Neural cell (in vitro differentiated cells): ENCODE measurements around the gene RRBP1.

Experiments
- CTCF ChIP-seq: fragments of 450-650 bp; IDR thresholded peaks from 2 replicates; pipeline ENCODE4 v1.5.1; 2014; ENCODE audit warnings: antibody characterized with exemption, mild to moderate bottlenecking, moderate library complexity; ENCODE audit not compliant: poor library complexity, severe bottlenecking
- EP300 ChIP-seq: fragments of 450-650 bp; conservative IDR thresholded peaks from 2 replicates; pipeline ENCODE4 v1.6.1; 2014; ENCODE audit warnings: antibody characterized with exemption, mild to moderate bottlenecking, moderate library complexity; ENCODE audit not compliant: poor library complexity, severe bottlenecking
- EZH2 ChIP-seq: fragments of 200-600, 300-800 bp; shearing (Covaris generic), sonication (generic); IDR thresholded peaks from 2 replicates; pipeline ENCODE4 v1.6.1; 2014; ENCODE audit warnings: antibody characterized with exemption, low read length, borderline replicate concordance, mild to moderate bottlenecking; ENCODE audit not compliant: insufficient read depth, poor library complexity, severe bottlenecking
- MXI1 ChIP-seq: fragments of 450-650 bp; conservative IDR thresholded peaks from 2 replicates; pipeline ENCODE4 v1.6.1; 2014; ENCODE audit warnings: antibody characterized with exemption, mild to moderate bottlenecking; ENCODE audit not compliant: poor library complexity, severe bottlenecking
- POLR2AphosphoS5 ChIP-seq: IDR thresholded peaks from 2 replicates; pipeline ENCODE4 v1.6.1; 2012
- RAD21 ChIP-seq: fragments of 450-650 bp; conservative IDR thresholded peaks from 2 replicates; pipeline ENCODE4 v1.6.1; 2014; ENCODE audit warnings: antibody characterized with exemption, mild to moderate bottlenecking, moderate library complexity
- REST ChIP-seq: IDR thresholded peaks from 2 replicates; pipeline ENCODE4 v1.6.1; 2012; ENCODE audit warnings: borderline replicate concordance
- SMC3 ChIP-seq: fragments of 450-650 bp; conservative IDR thresholded peaks from 2 replicates; pipeline ENCODE4 v1.6.1; 2014; ENCODE audit warnings: antibody characterized with exemption, mild to moderate bottlenecking, moderate library complexity; ENCODE audit not compliant: poor library complexity
- TAF1 ChIP-seq: IDR thresholded peaks from 2 replicates; pipeline ENCODE4 v1.6.1; 2012; ENCODE audit warnings: low read depth

- TF ChIP-seq SMC3 (no peak), CTCF (no peak), POLR2AphosphoS5 (no peak), EZH2 (no peak), REST (no peak), EP300 (no peak), RAD21 (no peak), MXI1 (no peak), TAF1 (no peak)
Observed at GRCh38 chr20:17571153-17571527, 110.9 kb downstream of the RRBP1 start.
